CD4-positive, alpha-beta T cell treated with Interleukin-4 for 1 hour (primary cell): ENCODE results near the gene OTOF.

Source experiments
- DNase-seq, 2 donors: peaks; one replicate each; pipeline ENCODE4 v3.0.0-alpha.2; 2020 to 2022

The OTOF gene

DNA sequence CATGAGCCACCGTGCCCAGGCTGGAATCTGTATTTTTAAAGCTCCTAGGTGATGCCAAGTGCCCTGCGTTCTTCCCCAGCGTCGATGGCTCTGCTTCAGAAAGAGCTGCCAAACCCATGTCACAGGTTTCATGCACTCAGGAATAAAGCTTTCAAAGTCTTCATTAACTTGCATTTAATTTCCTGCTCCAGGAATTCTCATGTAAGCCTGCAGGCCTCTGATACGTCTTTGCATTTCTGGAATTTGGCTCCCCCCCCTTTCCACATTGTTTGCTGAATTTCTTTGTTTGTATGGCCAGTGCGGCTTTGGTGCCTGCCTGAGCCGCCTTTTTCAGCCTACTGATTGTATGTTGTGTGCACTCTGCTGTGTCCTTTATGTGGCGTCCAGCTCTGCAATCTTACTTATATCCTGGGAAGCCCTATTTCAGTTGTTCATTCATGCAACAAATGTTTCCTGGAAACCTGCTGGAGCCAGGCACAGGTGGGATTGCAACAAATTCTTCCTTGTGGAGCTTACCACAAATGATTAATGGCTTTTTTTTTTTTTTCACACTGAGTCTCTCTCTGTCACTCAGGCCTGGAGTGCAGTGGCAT is 17.9 kb upstream of the OTOF start:
- DNase-seq: no peak

DNA sequence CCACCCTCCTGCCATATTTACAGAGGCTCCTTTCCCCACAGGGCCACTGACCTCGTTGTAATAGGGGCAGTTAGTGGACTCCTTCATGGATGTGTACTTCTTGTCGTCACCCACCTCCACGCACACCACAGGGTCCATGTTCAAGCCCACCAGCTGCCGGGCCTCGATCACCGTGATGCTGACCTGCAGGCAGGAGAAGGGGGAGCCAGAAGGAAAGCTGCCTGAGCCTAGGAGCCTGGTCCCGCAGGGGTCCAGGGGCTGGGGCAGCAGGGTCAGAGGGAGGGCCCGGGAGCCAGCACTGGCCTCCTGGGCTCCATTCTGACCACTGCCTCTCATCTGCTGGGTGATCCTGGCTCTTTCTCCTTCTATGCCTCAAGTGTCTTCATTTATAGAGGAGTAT is 17.0 kb upstream of the OTOF start:
- DNase-seq: no peak

DNA sequence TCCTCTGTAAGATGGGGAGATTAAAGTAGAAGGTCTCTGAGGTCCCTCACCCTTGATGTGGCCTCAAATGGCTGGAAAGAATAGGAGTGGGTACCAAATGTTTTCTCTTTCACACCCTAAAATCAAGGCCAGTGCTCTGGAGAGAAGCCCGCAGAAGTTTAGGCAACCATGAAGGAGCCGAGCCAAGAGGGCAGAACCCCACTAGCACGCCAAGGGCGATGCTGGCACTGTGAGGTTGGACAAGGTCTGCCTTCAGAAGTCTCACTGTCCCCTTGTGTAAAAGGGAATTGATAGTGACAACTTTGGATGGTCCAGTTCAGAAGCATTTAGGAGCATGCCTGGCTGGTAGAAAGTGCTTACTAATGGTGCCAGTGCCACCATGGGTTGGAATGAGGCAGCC is 16.3 kb upstream of the OTOF start:
- no peak for DNase-seq

DNA sequence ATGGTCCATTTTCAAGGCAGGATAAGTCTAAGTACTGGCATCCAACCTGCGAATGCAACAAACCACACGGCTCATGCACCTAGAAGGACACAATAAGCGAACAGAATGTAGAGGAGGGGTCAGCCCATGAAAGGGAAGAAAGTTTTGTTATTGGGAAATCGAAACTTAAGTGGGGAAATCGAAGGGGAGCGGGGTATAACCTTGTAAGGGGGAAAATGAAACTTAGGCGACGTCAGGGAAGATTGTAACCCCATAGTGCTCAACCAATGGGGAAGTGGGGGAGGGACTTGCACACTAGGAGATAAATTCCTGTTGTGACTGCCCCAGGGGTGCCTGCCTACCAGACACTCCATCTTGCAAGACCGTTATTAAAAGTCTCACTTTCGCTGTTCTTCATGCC is 15.6 kb upstream of the OTOF start:
- no peak for DNase-seq

DNA sequence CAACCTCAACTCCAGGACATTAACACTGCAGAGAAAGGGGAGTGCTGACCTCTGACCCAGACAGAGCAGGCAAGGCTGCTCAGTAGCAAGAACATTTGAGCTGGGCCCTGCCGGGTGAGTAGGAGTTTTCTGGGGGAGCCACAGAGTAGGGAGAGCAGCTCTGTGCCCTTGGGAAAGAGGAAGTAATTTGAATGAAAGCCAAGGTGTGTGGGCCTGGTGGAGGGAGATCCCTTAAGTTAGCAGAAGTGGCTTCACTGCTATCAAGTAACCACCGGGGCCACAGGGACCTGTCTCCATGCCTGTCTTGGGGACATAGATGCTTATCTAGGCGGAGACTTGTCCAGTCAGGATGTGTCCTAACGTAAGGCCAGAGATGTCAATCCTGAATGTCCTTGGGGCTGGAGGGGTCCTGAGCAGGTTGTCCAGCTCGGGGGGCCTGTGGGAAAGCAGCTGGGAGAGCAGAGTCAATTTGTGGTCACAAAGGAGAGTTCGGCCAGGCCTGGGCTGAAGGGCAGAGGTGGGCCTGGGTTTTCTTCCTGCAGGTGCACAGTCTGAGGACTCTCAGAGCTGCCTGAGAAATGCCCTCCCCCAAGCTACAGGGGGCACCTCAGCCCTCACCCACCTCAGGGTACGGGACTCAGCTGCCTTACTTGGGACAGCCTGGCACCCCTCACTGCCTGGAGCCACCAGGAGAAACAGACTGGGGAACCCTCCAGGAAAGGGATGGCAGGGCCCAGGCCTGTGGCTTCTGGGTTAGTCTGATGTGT is 15.0 kb upstream of the OTOF start:
- DNase-seq: no peak

DNA sequence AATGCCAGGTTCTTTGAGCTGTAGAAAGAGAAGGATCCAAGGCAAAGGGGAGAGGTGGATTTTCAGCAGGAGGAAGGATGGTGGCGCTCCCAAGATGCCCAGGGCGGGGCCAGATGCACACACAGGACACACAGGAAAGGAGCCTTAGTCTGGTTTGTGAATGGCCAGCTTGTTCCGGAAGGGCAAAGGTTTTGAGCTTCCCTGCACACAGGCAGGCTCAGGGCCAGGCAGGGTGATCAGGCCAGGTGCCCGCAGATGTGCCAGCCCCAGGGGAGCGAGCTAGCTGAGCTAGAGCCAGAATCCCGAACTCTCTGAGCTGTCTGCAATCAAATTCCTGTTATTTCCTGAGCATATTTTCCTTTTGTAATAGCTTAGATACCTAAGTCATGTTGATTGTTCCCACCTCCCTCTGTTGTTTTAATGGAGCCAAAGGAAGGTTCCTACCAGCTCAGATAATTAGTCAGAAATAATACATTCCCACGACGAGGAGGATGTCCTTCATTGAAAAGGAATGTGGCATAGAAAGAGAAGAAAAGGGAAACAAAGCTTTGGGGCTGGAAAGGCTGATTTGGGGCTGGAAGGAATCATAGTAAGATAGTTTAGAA is 13.7 kb upstream of the OTOF start:
- DNase-seq: no peak

DNA sequence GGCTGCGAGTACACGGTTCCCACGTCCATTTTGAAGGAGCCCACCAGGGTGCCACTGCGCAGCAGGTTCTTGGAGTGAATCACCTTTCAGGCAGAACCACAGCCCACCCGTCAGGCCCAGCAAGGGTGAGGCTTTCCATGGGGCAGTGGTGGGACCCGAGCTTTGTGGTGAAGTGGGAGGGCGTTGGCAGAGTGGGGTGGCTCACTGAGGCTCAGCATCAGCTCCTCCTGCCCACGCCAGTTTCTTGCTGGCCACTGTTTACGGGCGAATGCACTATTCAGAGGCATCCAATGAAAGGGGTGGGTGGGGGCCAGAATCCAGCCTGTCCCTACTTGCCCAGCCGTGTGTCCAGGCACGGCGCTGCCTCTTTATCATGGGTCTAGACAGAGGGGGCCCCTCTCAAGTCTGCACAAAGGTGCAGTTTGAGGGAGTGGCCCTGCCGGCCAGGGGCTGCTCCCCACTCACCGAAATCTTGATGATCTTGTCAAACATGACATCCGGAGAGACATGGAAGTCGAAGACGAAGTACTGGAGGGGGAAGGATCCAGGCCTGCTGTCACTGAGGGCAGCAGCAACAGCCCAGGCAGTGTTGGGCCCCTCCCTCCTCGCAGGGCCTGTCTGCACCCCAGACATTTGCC is 11.4 kb upstream of the OTOF start:
- no peak for DNase-seq

DNA sequence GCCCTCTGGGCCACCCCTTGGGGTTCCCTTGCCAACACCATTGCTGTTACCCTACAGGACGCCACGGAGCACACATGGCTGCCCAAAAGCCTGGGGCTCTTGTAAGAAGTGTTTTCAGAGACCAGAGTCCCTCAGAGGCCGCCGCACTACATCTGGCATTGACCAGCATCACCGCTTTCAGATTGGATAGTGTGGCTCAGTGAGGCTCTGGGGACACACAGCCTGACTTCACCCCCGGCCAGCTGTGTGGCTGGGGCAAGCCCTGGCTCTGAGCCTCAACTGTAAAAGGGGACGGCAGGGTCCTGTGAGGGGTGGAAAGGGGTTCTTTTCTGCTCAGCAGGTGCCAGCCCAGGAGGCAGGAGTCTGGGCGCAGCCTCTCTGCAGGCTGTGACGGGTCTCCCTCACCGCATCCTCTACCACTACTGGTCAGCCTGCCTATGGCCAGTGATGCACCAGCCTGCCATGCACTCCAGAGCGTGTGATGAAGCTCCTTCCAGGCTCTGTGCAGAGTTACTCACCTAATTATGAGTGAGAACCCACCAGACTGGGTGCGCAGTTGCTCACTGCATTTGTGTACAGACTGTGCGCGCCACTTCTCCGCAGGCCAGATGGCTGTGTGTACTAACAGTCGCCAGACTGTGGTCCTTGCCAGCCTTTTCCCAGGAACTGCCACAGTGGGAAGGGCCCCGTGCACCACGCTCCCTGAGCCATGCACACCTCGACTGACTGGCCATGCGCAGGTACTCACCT is 10.7 kb upstream of the OTOF start:
- no peak for DNase-seq

DNA sequence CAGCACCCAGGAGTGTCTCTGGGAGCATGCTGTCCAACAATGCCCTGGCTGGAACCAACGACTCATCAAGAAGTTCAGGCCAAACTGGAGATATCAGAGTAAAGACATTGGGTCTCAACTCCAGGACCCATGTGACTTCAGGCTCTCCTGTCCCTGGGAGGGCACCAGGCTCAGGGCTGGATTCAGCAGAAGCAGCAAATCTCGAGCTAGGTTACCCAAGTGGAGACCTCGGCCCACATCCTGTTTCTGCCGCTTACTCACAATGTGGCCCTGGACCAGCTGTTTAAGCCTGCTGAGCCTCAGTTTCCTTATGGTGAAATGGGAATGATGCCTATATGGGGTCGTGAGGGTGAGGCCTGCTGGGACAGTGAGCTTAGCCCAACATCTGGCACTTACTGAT is 9.3 kb upstream of the OTOF start:
- no peak for DNase-seq

DNA sequence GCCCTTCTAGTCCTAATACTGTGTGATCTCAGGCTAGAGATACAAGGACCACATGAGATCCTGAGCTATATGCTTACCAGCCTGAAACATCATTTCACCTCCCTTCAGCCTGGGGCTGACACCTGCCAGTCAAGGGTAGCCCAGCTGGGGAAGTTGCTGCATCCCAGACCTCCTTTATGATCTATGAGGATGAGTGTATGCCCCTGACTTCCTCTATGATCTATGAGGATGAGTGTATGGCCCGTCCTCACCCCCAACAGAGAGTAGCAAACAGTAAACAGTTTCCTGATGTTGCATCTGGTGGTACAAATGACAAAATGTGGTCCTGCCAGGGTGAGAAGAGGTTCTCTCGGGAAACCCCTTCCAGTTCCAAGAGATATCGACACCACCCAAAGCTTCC is 8.9 kb upstream of the OTOF start:
- DNase-seq: no peak

DNA sequence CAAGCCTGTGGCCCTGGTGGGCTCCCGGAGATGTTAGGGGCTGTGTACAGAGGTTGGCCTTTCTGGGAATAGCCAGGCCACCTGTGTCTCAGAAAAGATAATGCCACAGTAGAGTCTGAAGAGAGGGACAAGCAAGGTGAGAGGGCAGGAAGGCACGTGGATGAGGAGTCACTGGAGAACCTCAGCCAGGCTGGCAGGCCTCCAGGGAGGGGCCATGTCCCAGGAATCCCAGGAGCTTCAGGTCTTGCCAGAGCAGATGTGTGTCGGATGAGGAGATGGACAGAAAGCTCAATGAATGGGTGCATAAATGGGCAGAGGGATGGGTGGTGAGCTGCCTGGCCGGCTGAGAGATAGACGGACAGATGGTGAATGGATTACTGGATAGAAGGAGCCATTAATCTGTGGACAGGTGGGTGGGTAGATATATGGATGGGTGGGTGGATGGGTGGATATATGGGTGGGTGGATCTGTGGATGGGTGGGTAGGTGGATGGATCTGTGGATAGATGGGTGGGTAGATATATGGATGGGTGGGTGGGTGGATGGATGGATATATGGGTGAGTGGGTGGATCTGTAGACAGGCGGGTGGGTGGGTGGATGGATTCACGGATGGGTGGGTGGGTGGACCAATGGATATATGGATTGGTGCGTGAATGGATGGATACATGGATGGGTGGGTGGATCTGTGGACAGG is 7.9 kb upstream of the OTOF start:
- DNase-seq: no peak

DNA sequence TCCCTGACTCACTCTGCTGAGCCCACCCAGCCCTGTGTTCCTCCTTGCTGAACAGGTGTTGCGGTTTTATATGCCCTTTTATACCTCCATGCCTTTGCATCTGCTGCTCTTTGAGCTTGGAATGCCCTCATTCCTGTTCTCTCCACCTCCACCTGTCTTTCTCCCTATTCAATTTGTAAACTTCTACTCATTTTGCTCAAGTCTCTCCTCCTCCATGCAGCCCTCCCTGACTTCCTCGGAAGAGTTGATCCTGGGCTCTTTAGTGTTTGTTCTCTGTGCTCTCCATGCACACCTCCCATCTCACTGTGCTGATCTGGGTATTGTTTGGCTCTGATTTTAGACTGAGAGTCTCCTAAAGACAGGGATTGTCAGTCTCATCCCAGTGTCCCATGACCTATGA is 7.2 kb upstream of the OTOF start:
- no peak for DNase-seq

DNA sequence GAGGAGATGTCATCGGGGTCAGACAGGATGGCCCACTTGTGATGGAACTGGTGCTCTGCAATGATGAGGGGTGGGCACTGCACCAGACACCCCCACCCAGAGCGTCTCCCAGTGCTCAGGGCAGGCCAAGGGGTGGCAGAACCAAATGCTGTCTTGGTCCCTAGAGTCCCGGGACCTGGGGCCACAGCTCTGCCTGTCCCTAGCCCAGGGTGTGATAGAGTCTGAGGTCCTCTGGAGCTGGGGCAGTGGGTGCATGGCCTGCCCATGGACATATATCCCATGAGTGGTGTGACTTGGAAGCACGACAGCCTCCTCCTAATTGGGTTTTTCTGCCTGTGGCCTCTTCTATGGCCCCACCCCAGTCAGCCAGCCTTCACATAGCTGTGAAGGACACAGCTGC is 6.7 kb upstream of the OTOF start:
- no peak for DNase-seq

DNA sequence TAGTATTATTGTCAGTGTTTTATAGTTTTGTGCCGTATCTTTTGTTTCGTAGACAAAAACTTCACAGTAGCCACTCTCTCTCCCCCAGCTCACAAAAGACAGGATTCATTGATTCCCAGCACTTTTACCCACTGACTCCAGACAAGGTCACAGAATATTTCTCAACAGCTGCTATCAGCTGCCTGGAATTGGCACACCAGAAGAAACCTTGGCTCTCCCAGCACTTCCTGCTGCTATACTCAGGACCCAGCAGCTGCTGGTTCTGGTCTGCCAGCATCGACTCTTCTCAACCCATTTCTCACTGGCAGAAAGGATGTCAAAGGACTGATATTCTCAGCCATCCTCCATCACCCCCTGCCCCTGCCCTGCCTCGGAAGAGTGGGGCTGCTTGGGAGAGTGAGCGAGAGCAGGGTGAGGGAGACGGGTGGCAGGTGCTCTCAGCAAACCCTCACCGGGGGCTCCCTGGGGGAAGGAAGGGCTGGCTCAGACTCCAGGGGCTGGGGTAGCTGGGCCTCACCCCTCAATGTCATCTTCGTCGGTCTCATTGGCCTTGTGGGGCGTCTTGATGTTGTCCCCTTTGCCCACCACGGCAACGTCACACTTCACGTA is 6.1 kb upstream of the OTOF start:
- DNase-seq: no peak

DNA sequence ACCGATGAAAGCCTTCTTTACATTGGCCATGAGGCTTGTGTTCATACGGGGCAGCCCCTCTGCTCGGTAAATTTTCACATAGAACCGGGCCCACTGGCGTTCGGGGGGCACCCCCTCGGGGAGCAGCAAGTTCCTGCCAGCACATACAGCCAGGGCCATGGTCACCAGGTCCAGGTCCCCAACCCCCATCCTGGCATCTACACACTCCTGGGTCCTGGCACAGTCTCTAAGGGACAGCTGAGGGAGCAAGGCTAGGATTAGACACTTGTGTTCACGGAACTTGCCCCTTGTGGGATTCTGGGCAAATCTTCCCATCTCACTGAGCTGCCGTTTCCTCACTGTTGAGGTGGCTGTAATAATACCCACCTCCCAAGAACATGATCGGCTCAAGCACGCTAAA is 5.6 kb upstream of the OTOF start:
- no peak for DNase-seq

DNA sequence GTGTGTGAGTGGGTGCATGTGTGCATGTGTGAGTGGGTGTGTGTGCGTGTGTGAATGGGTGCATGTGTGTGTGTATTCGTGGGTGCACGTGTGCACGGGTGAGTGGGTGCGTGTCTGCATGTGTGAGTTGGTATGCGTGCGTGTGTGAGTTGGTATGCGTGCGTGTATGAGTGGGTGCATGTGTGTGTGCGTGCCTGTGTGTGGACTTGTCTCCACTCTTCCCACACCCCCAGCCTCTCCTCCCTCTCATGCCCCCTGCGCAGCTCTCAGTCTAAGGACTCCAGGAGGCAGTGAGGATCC is 5.1 kb upstream of the OTOF start:
- no peak for DNase-seq

DNA sequence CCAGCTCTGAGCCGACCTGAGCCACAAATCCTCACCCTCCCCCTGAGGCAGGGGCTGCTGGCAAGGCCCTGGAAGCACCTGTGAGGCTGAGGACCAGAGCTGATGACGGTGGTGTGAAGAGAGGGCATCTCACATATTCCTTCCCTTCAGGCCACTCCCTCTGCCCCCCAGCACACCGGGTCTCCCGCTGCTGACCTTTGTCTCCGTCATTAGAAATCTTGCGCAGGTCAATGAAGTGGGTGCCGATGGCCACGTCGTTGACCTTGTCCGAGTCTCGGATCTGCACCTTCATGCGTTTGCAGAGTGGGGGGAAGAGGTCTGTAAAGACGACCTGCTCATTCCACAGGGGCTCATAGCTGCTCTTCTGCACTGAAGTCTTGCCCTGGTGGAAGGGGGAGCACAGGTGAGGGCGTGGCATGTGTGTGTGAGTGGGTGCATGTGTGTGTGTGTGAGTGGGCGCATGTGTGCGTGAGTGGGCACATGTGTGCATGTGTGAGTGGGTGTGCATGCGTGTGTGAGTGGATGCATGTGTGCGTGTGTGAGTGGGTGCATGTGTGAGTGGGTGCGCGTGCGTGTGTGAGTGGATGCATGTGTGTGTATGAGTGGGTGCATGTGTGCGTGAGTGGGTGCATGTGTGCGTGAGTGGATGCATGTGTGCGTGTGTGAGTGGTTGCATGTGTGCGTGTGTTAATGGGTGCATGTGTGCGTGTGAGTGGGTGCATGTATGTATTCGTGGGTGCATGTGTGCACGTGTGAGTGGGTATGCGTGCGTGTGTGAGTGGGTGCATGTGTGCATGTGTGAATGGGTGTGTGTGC is 4.5 kb upstream of the OTOF start:
- no peak for DNase-seq

DNA sequence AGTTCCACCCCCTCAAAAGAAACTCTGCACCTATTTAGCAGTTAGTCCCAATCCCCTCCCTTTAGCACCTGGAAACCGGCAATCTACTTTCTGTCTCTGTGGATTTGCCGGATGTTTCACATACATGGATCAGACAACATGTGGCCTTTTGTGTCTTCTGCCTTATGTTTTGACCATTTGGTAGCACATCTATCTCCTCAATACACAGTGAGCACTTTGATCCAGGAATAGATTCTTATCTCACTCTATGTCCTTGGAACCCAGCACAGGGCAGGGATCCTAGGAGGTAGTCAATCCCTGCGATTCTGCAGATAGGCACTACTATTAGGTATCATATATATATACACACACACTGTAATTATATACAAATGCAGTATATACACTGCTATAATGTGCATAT is 3.8 kb upstream of the OTOF start:
- DNase-seq: no peak

DNA sequence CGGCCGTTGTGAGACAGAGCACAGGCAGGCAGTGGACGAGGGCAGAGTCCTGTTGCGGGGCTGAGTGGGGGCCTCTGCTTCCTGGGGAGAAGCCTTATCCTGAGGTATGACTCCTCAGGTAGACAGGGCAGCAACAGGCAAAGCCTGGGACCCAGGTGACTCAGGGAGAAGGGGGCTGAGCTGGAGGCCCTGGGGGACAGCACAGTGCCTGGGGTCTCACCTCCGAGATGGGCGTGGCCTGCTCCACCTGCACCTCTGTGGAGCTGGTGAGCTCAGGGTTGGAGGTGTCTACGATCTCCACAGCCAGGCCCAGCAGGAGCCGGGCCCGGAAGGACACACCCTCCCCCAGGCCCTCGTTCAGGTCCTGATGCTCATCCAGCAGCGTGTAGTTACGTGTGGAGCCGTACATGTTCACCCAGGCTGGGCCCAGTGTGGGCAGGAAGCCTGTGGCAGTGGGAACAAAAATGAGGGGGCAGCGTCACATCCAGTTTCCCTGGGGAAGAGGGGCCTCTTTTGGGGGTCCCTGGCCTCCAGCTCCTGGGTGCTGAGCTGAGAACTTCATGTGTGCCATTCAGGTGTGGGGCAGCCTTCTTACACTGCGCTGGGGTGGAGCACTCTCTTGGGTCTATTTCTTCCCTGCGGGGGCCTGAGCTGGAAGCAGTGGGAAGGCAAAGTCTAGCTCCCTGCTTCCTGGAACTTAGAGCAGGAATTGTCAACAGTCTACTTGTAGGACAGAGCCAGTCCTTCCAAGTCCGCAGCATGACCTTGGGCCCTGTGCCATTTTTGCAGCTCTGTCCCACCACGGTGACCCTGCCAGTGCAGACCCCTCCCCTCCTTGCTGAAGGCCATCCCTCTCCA is 2.9 kb upstream of the OTOF start:
- no peak for DNase-seq

DNA sequence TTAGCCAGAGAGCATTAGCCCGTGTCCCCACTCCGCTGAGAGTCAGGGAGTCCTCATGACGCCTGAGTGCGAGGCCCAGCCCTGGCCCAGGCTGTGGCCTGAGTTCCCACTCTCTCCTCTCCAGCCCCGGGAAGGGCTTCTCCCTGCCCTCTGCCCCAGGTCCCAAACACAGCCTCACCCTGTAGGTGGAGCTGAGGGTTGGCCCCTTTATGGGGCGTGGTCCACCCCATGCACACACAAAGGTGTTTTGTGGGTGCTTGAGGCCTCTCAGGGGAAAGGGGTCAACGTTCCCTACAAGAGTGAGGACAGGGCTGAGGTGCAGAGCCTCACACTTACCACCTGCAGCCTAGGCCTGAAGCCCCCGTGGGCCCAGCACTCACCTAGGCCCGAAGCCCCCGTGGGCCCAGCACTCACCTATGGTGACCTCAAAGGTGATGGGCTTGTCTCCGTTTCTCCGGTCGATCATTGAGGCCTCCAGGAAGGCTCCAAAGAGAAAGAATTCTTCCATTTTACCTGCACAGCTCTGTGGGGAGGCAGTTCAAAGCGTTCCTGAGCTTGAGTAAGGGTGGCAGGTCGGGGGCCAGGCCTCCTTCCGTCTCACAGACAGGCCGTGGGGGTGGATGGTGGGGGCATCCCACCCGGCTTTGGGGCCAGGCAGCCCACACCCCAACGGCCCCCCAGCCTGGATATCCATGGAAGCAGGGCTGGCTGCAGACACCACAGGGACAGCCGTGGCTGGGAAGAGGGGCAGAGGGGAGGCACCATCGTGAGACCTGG is 2.1 kb upstream of the OTOF start:
- DNase-seq: no peak
